HG03060 (cell line): ENCODE measurements around the gene DNASE2B.
A peak's percentile ranks its signal among the peaks of the same experiment; 100 is the strongest.

Source experiments
- ATAC-seq: cut with Tn5 transposase; IDR thresholded peaks from one replicate; pipeline ENCODE4 v1.9.1; 2021; ENCODE audit warnings: low read depth, moderate number of reproducible peaks; ENCODE audit not compliant: unreplicated experiment

DNASE2B gene

DNA sequence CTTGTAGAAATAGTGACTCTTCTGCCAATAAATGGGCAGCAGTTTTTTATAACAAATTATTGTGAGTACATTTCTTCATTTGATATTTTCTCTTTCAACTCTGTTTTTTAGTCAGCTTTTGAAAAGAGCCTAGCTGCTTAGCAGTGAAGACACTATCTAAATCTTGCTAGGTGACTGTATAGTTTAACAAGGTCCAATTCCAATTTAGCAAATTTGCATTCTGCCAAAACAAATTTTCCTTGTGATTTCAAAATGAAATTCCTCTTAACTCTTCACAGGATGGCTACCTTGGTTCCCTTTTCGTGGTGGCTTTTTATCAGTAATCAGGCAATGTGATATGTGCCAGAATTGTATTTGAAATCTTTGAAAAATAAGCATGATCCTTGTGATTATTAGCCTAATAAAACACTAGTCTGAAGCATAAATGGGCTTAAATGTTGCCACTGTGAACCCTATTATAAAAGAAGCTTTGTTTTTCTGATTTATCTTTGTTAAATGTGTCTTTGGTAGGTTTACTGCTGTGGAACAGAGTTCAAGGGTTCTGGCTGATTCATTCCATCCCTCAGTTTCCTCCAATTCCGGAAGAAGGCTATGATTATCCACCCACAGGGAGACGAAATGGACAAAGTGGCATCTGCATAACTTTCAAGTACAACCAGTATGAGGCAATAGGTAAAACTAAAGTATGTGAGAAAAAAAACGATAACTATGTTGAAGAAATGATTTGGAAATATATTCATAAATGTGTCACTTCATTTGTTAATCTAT is 12.2 kb downstream of the DNASE2B start:
- no peak for ATAC-seq

DNA sequence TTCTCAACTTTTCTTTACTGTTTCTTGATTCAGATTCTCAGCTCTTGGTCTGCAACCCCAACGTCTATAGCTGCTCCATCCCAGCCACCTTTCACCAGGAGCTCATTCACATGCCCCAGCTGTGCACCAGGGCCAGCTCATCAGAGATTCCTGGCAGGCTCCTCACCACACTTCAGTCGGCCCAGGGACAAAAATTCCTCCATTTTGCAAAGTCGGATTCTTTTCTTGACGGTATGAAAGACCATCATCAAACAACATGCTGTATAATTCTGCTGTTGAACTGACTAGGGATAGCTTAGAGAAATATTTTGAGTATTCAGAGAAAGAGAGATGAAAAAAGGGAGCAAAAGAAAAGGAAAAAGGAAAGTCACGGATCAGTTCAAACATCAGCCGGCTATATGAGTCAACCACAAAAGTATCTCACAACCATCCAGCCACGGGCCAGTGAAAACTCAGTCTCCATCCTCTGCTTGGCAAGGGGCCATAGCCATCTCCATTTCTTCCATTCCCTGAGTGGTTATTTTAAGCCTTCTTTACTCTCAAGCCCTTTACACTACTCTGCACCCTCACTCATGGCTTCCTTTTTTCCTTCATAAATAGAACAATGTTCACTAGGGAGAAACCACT is 14.1 kb downstream of the DNASE2B start:
- no peak for ATAC-seq

DNA sequence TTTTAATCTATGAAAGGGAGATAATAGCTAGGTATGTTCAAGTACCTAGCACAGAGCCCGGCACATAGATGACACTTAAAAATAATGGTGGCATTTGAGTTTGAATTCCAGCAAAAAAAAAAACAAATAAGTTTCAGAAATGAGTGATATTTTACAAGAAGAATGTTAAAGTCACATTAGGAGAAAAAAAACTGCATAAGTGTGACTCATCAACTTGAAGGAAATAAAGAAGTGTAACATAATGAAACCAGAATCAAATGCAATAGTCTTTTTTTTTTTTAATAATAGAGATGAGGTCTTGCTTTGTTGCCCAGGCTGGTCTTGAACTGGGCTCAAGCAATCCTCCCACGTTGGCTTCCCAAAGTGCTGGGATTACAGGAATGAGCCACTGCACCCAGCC is 17.1 kb downstream of the DNASE2B start:
- no peak for ATAC-seq

DNA sequence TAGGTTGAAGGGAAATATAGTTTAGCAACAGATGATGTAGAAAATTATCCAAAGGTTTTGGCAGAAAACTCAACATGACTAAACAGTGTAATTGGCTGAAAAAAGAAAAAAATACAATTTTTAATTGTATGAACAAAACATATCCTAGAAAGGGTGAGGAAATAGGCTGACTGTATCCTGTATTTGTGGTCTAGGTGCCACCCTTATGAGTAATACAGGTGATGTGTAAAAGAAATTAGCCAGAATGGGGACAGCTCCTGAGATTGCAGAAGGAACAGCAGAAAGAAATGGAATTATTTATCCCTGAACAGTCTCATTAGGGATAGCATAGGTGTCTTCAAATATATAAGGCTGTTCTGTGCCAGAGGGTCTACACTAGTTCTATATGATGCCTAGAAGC is 24.6 kb downstream of the DNASE2B start:
- no peak for ATAC-seq

DNA sequence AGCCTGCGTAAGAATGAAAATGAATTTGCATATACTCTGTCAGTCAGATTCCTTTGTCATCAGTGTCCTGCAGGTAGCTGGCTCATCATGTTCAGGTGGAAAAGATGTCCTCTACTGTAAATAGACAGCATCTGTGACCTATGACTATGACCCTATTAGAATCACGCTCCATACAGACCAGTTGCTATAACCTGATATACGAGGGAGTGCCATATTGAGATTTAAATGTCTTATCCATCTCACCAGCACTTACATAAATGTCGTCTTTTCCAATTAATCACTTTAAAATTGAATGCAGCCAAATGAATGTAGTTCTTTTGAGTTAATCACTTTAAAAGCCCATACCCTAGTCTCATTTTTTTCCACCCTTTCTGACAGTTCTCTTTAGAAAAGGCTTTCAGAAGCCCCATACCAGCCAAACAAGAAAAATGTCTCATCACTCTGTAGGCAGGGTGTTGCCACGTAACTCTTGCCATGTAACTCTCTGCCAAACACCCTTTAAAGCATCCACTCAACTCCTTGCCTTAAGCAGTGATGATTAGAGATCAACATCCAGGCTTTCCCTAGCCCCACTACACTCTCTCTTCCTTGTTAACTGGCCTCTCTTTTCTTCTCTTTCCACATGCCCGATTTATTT is 26.3 kb downstream of the DNASE2B start:
- ATAC-seq, result no peak

DNA sequence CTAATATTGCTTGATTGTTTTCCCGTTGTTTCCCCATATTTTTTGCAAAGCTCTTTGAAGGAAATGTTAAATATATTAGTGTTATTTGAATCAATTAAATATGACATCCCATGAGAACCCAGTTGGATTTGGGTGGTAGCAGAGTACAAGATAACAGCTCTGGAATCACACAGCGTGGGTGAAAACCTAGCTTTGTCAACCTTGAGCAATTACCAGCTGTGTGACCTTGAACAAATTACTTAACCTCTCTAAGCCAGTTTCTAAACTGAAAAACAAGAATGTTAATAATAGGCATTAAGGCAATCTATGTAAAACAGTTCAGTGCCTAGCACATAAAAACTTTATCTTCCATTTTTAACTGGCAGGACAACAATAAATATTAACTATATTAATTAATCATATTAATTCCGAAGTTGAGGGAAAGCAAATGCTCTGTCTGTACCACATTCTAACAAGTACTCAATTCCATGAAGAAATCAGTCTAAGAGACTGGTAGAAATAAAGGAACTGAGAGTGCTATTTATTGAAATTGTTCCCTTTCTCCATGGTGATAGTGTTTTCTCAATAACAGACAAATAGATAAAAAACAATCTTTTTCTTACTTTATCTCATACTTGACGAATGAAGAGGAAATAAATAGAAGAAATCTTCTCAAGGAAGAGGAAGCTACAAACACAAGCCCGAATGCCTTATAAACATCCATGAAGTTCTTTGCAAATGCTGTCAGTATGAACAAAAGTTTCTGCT is 27.0 kb downstream of the DNASE2B start:
- ATAC-seq, result no peak

DNA sequence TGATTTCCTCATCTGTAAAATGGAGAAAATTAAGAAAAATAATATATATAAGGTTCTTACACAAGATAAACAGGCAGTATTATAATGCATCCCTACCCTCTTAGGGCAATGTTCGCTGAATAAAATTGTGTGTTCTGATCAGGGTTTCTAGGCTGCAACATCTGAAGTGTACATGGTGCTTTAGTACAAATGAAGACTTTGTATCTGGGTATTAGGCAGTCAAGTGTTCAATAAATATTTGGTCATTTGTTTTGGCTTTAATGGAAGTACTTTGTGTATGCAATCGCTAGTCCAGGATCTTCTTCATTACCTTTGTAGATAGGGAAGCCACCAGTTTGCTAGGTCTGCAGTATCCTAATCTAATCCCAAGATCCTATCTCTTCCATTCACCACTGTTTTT is 28.1 kb downstream of the DNASE2B start:
- no peak for ATAC-seq

DNA sequence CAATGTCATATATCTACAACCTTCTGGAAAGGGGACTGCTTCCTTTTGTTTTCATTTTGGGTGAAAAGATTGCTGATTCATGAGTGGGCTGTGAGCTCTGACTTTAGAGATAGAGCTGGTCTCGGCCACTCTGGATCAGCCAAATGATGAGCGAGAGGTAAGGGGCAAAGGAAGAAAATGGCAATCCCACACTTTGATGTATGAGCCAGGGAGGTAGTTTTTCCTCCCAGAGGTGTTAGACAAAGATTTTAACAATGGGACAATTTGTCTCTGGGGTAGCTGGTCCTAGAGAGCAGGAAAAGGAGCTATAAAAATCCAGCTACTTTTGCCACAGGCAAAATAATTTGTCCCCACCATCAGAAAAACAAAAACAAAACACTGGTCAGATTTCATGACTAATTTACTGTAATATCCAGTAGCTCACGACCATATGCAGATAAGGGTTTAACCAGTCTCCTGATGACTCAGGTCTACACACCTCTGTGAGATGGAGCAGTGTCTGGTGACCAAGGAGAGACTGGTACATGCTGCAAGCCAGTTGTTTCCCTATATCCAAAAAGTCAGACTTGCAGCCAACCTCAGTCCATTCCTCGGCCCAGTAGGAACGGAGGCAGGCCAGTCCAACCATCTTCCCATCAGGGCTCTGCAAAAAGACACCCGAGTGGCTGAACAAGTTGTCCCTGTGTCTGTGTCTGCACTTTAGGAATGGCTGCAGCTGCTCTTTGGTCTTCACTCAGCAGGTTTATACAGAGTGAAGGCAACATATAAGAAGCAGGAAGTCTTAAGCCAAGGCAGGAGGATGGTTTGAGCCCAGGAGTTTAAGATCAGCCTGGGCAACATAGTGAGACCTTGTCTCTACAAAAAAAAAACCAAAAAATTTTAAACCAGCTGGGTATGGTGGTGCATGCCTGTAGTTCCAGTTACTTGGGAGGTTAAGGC is 29.2 kb downstream of the DNASE2B start:
- no peak for ATAC-seq

DNA sequence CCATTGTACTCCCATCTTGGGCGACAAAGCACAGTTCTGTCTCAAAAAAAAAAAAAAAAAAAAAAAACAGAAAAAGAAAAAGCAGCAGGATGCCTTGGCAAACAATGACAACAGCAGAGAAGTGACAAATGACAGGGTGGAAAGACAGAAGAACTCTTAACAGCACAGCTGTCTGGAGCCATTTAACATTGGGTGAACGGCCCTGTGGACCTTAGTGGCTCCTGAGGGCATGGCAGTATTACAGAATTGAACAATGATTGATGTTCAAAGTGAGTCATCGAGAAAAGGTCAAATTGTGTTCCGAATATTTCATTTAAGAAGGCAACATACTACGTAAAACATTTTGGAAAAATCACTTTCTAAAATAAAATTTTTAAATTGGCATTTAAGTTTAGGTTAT is 30.0 kb downstream of the DNASE2B start:
- no peak for ATAC-seq

DNA sequence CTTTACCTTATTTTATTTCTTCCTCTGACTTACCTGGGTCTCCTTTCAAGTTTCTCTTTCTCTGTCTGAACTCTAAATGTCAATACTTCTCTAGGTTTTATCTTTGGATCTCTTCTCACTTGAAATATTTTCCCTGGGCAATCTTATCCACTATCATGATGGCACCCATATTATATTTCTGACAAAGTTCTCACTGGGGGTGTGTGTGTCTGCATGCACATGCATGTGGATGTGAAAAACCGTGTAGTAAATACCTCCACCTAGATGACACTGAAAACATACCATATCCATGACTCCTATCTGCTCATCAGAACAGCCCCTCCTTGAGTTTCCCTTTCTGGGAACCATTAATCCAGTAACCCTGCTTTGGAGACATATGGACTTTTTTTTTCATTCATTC is 30.9 kb downstream of the DNASE2B start:
- ATAC-seq, result no peak

DNA sequence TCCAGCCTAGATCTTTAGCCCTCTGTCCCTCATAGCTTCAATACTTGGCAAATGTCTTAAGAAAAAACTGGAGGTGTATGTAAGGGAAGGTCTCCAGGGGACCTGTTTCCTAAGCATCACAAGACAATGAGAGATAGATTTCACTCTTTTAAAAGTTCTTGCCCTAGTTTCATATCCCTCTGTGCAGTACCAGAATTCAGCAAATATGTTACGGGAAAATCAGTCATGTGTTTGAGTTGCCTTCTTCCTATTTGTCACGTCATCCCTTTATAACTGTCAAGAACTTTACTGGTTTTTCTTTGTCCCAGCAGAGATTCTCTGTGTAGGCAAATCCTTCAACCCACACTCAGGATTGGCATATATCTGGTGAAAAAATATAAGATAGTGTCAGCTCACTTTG is 32.3 kb downstream of the DNASE2B start:
- ATAC-seq, result no peak

DNA sequence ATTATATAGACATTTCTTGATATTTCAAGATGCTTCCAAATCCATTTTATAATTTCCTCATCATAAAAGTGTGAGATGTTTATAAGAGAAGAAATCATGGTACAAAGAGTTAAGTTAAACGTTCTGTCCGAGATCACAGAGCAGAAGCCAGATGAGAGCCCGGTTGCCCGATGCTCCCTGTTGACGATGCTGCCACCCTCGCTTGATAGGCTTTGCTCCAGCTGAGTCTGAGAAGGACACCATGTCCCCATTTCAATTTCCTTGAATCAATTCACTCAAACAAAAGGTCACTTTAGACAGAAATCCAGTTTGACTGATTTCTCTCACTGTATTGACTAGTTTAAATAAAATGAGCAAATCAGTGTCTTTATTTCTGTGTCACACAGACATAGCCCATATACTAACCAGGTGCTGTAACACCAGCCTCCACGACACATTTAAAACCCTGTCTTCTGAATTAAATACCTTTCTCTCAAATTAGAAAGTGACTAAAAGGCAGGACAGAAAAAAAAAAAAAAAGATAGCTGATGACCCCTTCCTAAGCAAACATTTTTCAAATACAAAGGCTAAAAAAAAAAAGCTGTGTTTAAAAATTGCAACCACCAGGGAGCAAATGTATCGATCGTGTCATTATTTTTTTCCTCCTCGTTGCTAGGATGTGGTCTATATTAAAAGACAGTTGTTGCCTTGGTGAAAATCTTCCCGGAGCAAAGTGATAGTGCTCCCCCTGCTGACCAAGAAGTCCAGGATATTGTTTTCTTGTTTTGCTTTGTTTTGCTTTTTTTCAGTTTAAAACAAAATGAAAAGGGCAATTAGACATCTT is 35.2 kb downstream of the DNASE2B start:
- no peak for ATAC-seq

DNA sequence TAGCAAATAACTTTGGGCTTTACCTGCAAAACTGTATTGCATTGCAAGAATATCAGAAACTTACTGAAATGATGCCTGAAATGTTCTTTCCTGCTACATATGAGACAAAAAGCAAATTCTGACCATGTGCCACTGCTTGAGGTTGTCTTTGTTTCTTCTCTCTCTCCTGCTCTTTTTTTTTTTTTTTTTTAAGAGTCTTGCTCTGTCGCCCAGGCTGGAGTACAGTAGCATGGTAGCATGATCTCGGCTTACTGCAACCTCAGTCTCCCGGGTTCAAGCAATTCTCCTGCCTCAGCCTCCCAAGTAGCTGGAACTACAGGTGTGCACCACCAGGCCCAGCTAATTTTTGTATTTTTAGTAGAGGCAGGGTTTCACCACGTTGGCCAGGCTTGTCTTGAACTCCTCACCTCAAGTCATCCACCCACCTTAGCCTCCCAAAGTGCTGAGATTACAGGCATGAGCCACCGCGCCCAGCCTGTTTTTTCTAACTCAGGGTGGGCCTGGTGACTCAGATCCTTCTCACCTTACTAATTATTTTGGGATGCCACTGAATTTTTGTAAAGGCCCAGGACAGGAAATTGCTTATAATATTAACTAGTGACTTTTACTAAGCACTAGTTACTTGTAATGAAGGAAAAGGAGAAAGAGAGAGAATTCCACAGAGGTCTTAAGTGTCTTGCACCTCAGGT is 35.9 kb downstream of the DNASE2B start:
- no peak for ATAC-seq

DNA sequence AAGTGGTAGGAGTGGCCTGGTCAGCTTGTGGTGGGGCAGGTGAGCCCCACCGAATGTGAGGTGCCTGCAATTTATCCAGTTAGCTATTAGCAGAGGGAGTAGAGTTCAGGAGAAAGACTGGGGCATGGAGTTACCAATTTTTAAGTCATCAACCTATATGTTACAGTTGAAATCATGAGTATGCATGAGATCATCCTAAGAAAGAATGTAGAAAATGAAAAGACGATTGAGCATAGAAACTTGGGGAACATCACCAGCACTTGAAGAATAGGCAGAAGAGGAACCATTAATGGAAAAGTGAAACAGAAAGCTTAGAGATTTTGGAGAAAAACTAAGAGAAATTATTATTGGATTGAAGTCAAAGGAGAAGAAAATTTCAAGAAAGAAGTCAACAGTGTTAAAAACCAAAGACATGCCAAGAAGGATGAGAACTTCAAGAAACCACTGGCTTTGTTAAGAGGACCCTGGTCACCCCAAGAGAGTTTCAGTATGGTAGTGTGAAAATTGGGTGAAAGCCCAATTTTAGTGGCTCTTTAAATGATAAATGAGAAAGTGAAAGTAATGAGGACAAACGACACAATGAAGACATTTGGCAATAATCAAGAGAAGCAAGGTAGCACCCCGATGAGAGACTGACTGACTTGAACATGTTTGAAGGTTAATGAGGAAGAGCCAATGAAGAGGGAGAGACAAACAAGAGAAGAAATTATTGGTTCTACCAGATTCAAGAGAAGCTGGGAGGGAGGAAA is 36.7 kb downstream of the DNASE2B start:
- peak; percentile 46 for ATAC-seq

DNA sequence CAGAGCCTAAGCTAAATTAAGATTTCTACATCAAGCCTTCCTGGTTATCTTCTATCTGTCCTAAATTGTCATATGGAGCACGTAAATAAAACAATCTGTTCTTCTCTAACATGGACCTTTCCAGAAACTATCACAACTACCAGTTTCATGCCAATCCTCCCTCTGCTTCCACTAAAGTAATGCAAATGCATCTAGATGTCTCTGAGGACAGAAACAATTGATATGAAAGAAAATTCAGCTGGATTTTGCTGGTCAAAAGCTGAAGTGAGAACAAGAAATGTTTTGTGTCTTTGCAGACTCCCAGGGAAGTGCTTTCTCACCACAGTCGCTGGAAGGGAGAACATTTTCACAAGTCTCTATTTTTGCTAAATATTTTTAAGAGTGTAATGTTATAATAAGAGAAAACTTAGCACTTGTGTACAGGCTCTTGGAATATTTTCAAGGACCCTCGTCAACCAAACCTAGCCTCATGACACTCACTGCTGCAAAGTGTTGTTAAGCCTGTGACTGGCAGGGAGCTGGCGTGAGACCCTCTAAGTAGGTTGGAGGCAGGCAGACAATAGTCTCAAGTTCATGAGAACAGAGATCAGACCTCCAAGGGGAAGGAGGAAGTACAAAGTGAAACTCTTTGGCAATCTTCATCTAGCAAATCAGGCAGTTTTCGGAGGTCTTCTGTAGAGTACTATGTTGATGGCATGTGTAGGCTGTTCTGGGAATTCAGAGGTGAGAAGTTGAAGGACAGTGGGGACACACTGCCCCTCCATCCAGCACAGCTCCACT is 38.8 kb downstream of the DNASE2B start:
- no peak for ATAC-seq

DNA sequence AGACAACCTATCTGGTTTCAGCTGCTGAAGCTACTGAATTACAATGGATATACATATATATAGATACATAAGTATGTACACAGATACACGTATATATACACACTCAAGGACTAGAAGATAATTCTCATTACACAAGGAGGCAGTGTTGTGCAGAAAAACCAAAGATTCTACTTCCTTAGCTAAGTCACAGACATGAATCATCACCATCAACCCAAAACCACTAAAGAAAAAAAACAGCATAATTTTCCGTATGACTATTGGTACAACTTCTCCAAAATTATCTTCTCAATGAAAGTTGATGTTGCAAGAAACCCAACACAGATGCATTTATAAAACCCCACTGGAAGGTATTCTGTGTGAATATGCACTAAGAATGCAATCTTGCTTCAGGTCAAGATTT is 44.0 kb downstream of the DNASE2B start:
- peak; percentile 94 for ATAC-seq
